EH (cell line): Measurements from ENCODE around the gene RBM18.

Experiments used
- DNase-seq: peaks from one replicate; pipeline ENCODE4 v3.0.0-alpha.2; 2015; ENCODE audit warnings: low read depth

The RBM18 gene

GRCh38 chr9:122264360-122265148 is at the start of gene RBM18, which contains the start of gene MRRF:
Gene RBM18, minus strand, starts transcription at chr9:122264840. Its CDS starts 3,348 bp downstream, at chr9:122261492.
Gene MRRF, plus strand, starts transcription at chr9:122264882. Its CDS starts 6,010 bp downstream, at chr9:122270892.
- DNase-seq = peak; percentile 90

- DNase-seq = no peak
These were observed 49.5 kb upstream of the RBM18 start for GRCh38 chr9:122314165-122314564.

GRCh38 chr9:122309861-122310260 is 45.2 kb upstream of the RBM18 start:
- no peak for DNase-seq

- DNase-seq = peak; percentile 22
These were observed 43.3 kb upstream of the RBM18 start for GRCh38 chr9:122307925-122308324.

- no peak for DNase-seq
These were observed 42.4 kb upstream of the RBM18 start for GRCh38 chr9:122307061-122307460.

- DNase-seq = peak; percentile 9
These were observed 37.8 kb upstream of the RBM18 start for GRCh38 chr9:122302237-122303093.

- no peak for DNase-seq
These were observed 32.9 kb upstream of the RBM18 start for GRCh38 chr9:122297512-122297911.

GRCh38 chr9:122294531-122294930 is 29.9 kb upstream of the RBM18 start:
- DNase-seq = no peak

GRCh38 chr9:122291458-122291857 is 26.8 kb upstream of the RBM18 start:
- no peak for DNase-seq

- no peak for DNase-seq
These were observed 22.6 kb upstream of the RBM18 start for GRCh38 chr9:122287214-122287720.

- DNase-seq = no peak
These were observed 22.1 kb upstream of the RBM18 start for GRCh38 chr9:122286764-122287163.

- no peak for DNase-seq
These were observed 16.7 kb upstream of the RBM18 start for GRCh38 chr9:122281368-122281767.

GRCh38 chr9:122277285-122277897 is 12.8 kb upstream of the RBM18 start:
- no peak for DNase-seq

GRCh38 chr9:122276096-122276495 is 11.5 kb upstream of the RBM18 start:
- no peak for DNase-seq

GRCh38 chr9:122274055-122274454 is 9.4 kb upstream of the RBM18 start:
- DNase-seq = no peak

- DNase-seq = no peak
These were observed 3.6 kb upstream of the RBM18 start for GRCh38 chr9:122268041-122268814.

- DNase-seq = peak; percentile 49
These were observed 692 bp upstream of the RBM18 start for GRCh38 chr9:122265149-122265915.

- DNase-seq = peak; percentile 8
These were observed 816 bp downstream of the RBM18 start for GRCh38 chr9:122263699-122264349.

GRCh38 chr9:122262073-122262472 is 2.6 kb downstream of the RBM18 start:
- DNase-seq = no peak

GRCh38 chr9:122261469-122261881 is 3.2 kb downstream of the RBM18 start:
- peak; percentile 72 for DNase-seq
